CD4-positive, CD25-positive, alpha-beta regulatory T cell (primary cell): ENCODE results near the gene DYNLT2B. TPM values are rescaled to one million over a fixed set of nuclear protein-coding genes. Genes with fewer than 3 reads are reported as not detected.
A peak's percentile ranks its signal among the peaks of the same experiment; 100 is the strongest.

ENCODE experiments used
- ATAC-seq, 2 donors: fragments of 150-1000 bp; cut with Tn5 transposase; one replicate each; pipeline ENCODE4 v1.10.0; 2021; ENCODE audit warnings: low read depth in 2 of 2, moderate number of reproducible peaks in 2 of 2, moderate library complexity in 1 of 2
- DNase-seq, 3 donors: peaks; one replicate each; pipeline versions ENCODE4 v3.0.0 to v3.0.0-alpha.2; 2012 to 2022; ENCODE audit warnings: mixed read lengths in 1 of 3
- H3K27ac ChIP-seq: one replicate; pipeline ENCODE4 v1.7.0; 2013; ENCODE audit warnings: mild to moderate bottlenecking, low read length; ENCODE audit not compliant: insufficient read depth, poor library complexity, severe bottlenecking
- H3K27me3 ChIP-seq: one replicate; pipeline ENCODE4 v1.7.0; 2013; ENCODE audit warnings: low read length; ENCODE audit not compliant: control insufficient read depth, insufficient read depth
- H3K36me3 ChIP-seq: one replicate; pipeline ENCODE4 v1.7.0; 2013; ENCODE audit warnings: mild to moderate bottlenecking, low read length, moderate library complexity; ENCODE audit not compliant: control insufficient read depth, insufficient read depth
- H3K4me1 ChIP-seq: 2 replicates; pipeline ENCODE4 v1.7.0; 2013; ENCODE audit warnings: mild to moderate bottlenecking, low read length; ENCODE audit not compliant: insufficient read depth, control insufficient read depth, poor library complexity, severe bottlenecking
- H3K4me3 ChIP-seq: one replicate; pipeline ENCODE4 v1.7.0; 2013; ENCODE audit warnings: low read depth, mild to moderate bottlenecking, low read length, moderate library complexity
- H3K9me3 ChIP-seq, 2 experiments: 1 replicate in 1 of 2; 2 replicates in 1 of 2; pipeline ENCODE4 v1.7.0; 2013; ENCODE audit warnings: low read length in 2 of 2, mild to moderate bottlenecking in 1 of 2, moderate library complexity in 1 of 2; ENCODE audit not compliant: control insufficient read depth in 2 of 2
- H3K27ac Mint-ChIP-seq, 3 donors: one replicate each; pipeline ENCODE4 v1.8.0; 2020 to 2022; ENCODE audit warnings: mild to moderate bottlenecking in 3 of 3, mixed read lengths in 3 of 3, moderate library complexity in 2 of 3
- H3K27me3 Mint-ChIP-seq: one replicate; pipeline ENCODE4 v1.8.0; 2022; ENCODE audit warnings: mild to moderate bottlenecking, mixed read lengths
- H3K36me3 Mint-ChIP-seq: one replicate; pipeline ENCODE4 v1.8.0; 2020; ENCODE audit warnings: mixed read lengths
- H3K4me1 Mint-ChIP-seq, 4 donors: one replicate each; pipeline ENCODE4 v1.8.0; 2020 to 2022; ENCODE audit warnings: mixed read lengths in 4 of 4, mild to moderate bottlenecking in 1 of 4
- H3K4me3 Mint-ChIP-seq, 4 donors: one replicate each; pipeline ENCODE4 v1.8.0; 2020 to 2022; ENCODE audit warnings: mild to moderate bottlenecking in 4 of 4, mixed read lengths in 4 of 4, moderate library complexity in 3 of 4
- H3K9me3 Mint-ChIP-seq, 7 donors: one replicate each; pipeline ENCODE4 v1.8.0; 2020 to 2022; ENCODE audit warnings: mixed read lengths in 7 of 7, mild to moderate bottlenecking in 3 of 7, moderate library complexity in 2 of 7
- polyA plus RNA-seq, 4 donors: library from polyadenylated mRNA; unstranded; fragments of 300-500 nt; fragmentation: Illumina TruSeq; gene quantifications; one replicate each; pipeline ENCODE4 v1.2.3, GENCODE V29; 2021
- total RNA-seq: library from RNA; stranded (reverse); gene quantifications from one replicate; pipeline ENCODE4 v1.2.3, GENCODE V29; 2022

The DYNLT2B gene
- total and polyA plus RNA-seq, 5 donors from 2014 or later = 9.1 to 20.7 (median 16.6) TPM

- no peak overlapping the region for H3K27ac ChIP-seq
- no peak for DNase-seq
- H3K4me1 Mint-ChIP-seq = peaks cover 0 to 4% (median 0%) of the 10 kb centered on the region in 4 donors
These were observed 21.6 kb upstream of the DYNLT2B start for GRCh38 chr3:196339493-196340254.

GRCh38 chr3:196339044-196339443 is 21.0 kb upstream of the DYNLT2B start:
- Mint-ChIP-seq H3K9me3 (no peaks in the 10 kb centered on the region), H3K4me1 (no peaks in the 10 kb centered on the region), H3K36me3 (no peaks in the 10 kb centered on the region), H3K27me3 (peaks cover 14% of the 10 kb centered on the region), H3K27ac (no peak overlapping the region), H3K4me3 (no peak overlapping the region)
- Histone ChIP-seq H3K27ac (no peak overlapping the region), H3K36me3 (no peaks in the 10 kb centered on the region), H3K4me3 (no peak overlapping the region), H3K27me3 (no peaks in the 10 kb centered on the region), H3K4me1 (no peaks in the 10 kb centered on the region), H3K9me3 (no peaks in the 10 kb centered on the region)
- ATAC-seq = no peak
- no peak for DNase-seq

More at GRCh38 chr3:196339493-196340254, 21.6 kb upstream of the DYNLT2B start:
- Mint-ChIP-seq H3K27me3 (peaks cover 13% of the 10 kb centered on the region), H3K27ac (no peak overlapping the region), H3K4me3 (no peak overlapping the region), H3K9me3 (no peaks in the 10 kb centered on the region), H3K36me3 (no peaks in the 10 kb centered on the region)
- Histone ChIP-seq H3K4me1 (no peaks in the 10 kb centered on the region), H3K9me3 (no peaks in the 10 kb centered on the region), H3K27me3 (no peaks in the 10 kb centered on the region), H3K36me3 (no peaks in the 10 kb centered on the region), H3K4me3 (no peak overlapping the region)
- no peak for ATAC-seq

GRCh38 chr3:196336319-196337145 is 18.5 kb upstream of the DYNLT2B start:
- no peak for DNase-seq
- Mint-ChIP-seq H3K27ac (no peak overlapping the region), H3K4me3 (no peak overlapping the region)

GRCh38 chr3:196335503-196335948 is 17.5 kb upstream of the DYNLT2B start:
- Mint-ChIP-seq H3K36me3 (no peaks in the 10 kb centered on the region), H3K4me1 (no peaks in the 10 kb centered on the region), H3K27me3 (peaks cover 22% of the 10 kb centered on the region), H3K9me3 (no peaks in the 10 kb centered on the region), H3K4me3 (no peak overlapping the region), H3K27ac (no peak overlapping the region)
- Histone ChIP-seq H3K9me3 (no peaks in the 10 kb centered on the region), H3K27ac (no peak overlapping the region), H3K27me3 (no peaks in the 10 kb centered on the region), H3K4me1 (no peaks in the 10 kb centered on the region), H3K36me3 (no peaks in the 10 kb centered on the region), H3K4me3 (no peak overlapping the region)
- ATAC-seq = no peak
- DNase-seq = no peak

More at GRCh38 chr3:196336319-196337145, 18.5 kb upstream of the DYNLT2B start:
- Histone ChIP-seq H3K36me3 (no peaks in the 10 kb centered on the region), H3K27ac (no peak overlapping the region), H3K27me3 (no peaks in the 10 kb centered on the region), H3K4me3 (no peak overlapping the region), H3K4me1 (no peaks in the 10 kb centered on the region), H3K9me3 (no peaks in the 10 kb centered on the region)
- no peak for ATAC-seq
- peaks cover 22% of the 10 kb centered on the region for H3K27me3 Mint-ChIP-seq
- H3K9me3 Mint-ChIP-seq = no peaks in the 10 kb centered on the region
- no peaks in the 10 kb centered on the region for H3K4me1 Mint-ChIP-seq
- H3K36me3 Mint-ChIP-seq = no peaks in the 10 kb centered on the region

- Mint-ChIP-seq H3K4me3 (no peak overlapping the region), H3K27me3 (peaks cover 22% of the 10 kb centered on the region), H3K4me1 (no peaks in the 10 kb centered on the region), H3K36me3 (no peaks in the 10 kb centered on the region), H3K9me3 (no peaks in the 10 kb centered on the region), H3K27ac (no peak overlapping the region)
- DNase-seq (no peak), ATAC-seq (no peak)
- Histone ChIP-seq H3K4me1 (no peaks in the 10 kb centered on the region), H3K9me3 (no peaks in the 10 kb centered on the region), H3K4me3 (no peak overlapping the region), H3K27me3 (no peaks in the 10 kb centered on the region), H3K27ac (no peak overlapping the region), H3K36me3 (no peaks in the 10 kb centered on the region)
These were observed 16.9 kb upstream of the DYNLT2B start for GRCh38 chr3:196334982-196335381.

GRCh38 chr3:196332168-196332567 is 14.1 kb upstream of the DYNLT2B start:
- H3K27ac Mint-ChIP-seq = no peak overlapping the region
- H3K4me3 Mint-ChIP-seq = no peak overlapping the region
- ATAC-seq (no peak), DNase-seq (no peak)
- no peaks in the 10 kb centered on the region for H3K9me3 Mint-ChIP-seq
- Histone ChIP-seq H3K27me3 (no peaks in the 10 kb centered on the region), H3K4me1 (no peaks in the 10 kb centered on the region), H3K9me3 (no peaks in the 10 kb centered on the region), H3K27ac (no peak overlapping the region), H3K36me3 (no peaks in the 10 kb centered on the region), H3K4me3 (no peak overlapping the region)
- H3K27me3 Mint-ChIP-seq = peaks cover 23% of the 10 kb centered on the region
- H3K36me3 Mint-ChIP-seq = no peaks in the 10 kb centered on the region
- H3K4me1 Mint-ChIP-seq = no peaks in the 10 kb centered on the region

- H3K9me3 Mint-ChIP-seq = peaks cover 0 to 1% (median 0%) of the 10 kb centered on the region in 7 donors
- H3K4me1 Mint-ChIP-seq = no peaks in the 10 kb centered on the region
- no peak for ATAC-seq
These were observed 9.4 kb upstream of the DYNLT2B start for GRCh38 chr3:196327405-196327804.

More at GRCh38 chr3:196327405-196327804, 9.4 kb upstream of the DYNLT2B start:
- Histone ChIP-seq H3K27me3 (no peaks in the 10 kb centered on the region), H3K4me1 (no peaks in the 10 kb centered on the region), H3K4me3 (no peak overlapping the region), H3K9me3 (no peaks in the 10 kb centered on the region), H3K36me3 (no peaks in the 10 kb centered on the region), H3K27ac (no peak overlapping the region)
- DNase-seq = no peak
- Mint-ChIP-seq H3K4me3 (no peak overlapping the region), H3K27me3 (peaks cover 8% of the 10 kb centered on the region), H3K36me3 (no peaks in the 10 kb centered on the region), H3K27ac (peak overlapping the region in 1 of 3 donors; percentile 56)
